Upper lobe of right lung (tissue), 1 donor: ENCODE data around the gene SPATA16. TPM values are rescaled to one million over a fixed set of nuclear protein-coding genes. Genes with fewer than 3 reads are reported as not detected.

ENCODE experiments used
- ATAC-seq: fragments of 200-7000 bp; cut with Tn5 transposase; one replicate; pipeline ENCODE4 v1.9.1; 2020; ENCODE audit warnings: mild to moderate bottlenecking, moderate library complexity
- DNase-seq: peaks from one replicate; pipeline ENCODE4 v3.0.0-alpha.2; 2020
- H3K27ac ChIP-seq: fragments of 200-600 bp; one replicate; pipeline ENCODE4 v1.8.0; 2022
- H3K27me3 ChIP-seq: fragments of 200-600 bp; one replicate; pipeline ENCODE4 v1.8.0; 2022; ENCODE audit warnings: mild to moderate bottlenecking
- H3K36me3 ChIP-seq: fragments of 200-600 bp; one replicate; pipeline ENCODE4 v1.8.0; 2022
- H3K4me1 ChIP-seq: fragments of 200-600 bp; one replicate; pipeline ENCODE4 v1.8.0; 2022
- H3K4me3 ChIP-seq: fragments of 200-600 bp; one replicate; pipeline ENCODE4 v1.8.0; 2022; ENCODE audit warnings: mild to moderate bottlenecking
- H3K9me3 ChIP-seq: fragments of 200-600 bp; one replicate; pipeline ENCODE4 v1.8.0; 2022
- CTCF ChIP-seq: fragments of 200-600 bp; IDR thresholded peaks from one replicate; pipeline ENCODE4 v1.8.0; 2022; ENCODE audit warnings: antibody characterized with exemption
- intact Hi-C: fragments of 100-400 bp; cut with DNase I; formaldehyde crosslinking; loops from one replicate; pipeline ENCODE4 v1.11.0; 2022
- total RNA-seq: library from RNA; stranded (reverse); fragmentation: NEBNext Ultra II Directional; extraction: Animal tissue kit (Norgen Biotek cat#: 25700); gene quantifications from one replicate; pipeline ENCODE4 v1.2.1, GENCODE V29; 2021
- donor health status: DM: no; HTN: yes; CAD: no; lungs with severe emphysema.

Gene SPATA16
- total RNA-seq, 1 donor from 2014 or later, result not detected

GRCh38 chr3:172911142-172911541 lies 229.9 kb downstream of the SPATA16 start:
- Histone ChIP-seq H3K27ac (no peak overlapping the region), H3K27me3 (no peaks in the 10 kb centered on the region), H3K4me1 (no peaks in the 10 kb centered on the region), H3K9me3 (no peaks in the 10 kb centered on the region), H3K36me3 (no peaks in the 10 kb centered on the region), H3K4me3 (no peak overlapping the region)
- no peak for TF ChIP-seq CTCF
- intact Hi-C loops, result no loop called here
- no peak for ATAC-seq
- DNase-seq, result no peak

- no peak for TF ChIP-seq CTCF
- Histone ChIP-seq H3K4me1 (no peaks in the 10 kb centered on the region), H3K27ac (no peak overlapping the region), H3K4me3 (no peak overlapping the region), H3K9me3 (no peaks in the 10 kb centered on the region), H3K36me3 (no peaks in the 10 kb centered on the region), H3K27me3 (no peaks in the 10 kb centered on the region)
- ATAC-seq, result no peak
- intact Hi-C loops, result no loop called here
- DNase-seq, result no peak
These were observed 232.2 kb downstream of the SPATA16 start for GRCh38 chr3:172908771-172909270.

GRCh38 chr3:172905451-172905850 lies 235.6 kb downstream of the SPATA16 start:
- intact Hi-C loops, result no loop called here
- ATAC-seq (no peak), DNase-seq (no peak)
- H3K4me1 ChIP-seq, result no peaks in the 10 kb centered on the region
- H3K27me3 ChIP-seq, result no peaks in the 10 kb centered on the region
- no peak for TF ChIP-seq CTCF
- H3K36me3 ChIP-seq, result no peaks in the 10 kb centered on the region
- no peak overlapping the region for H3K4me3 ChIP-seq
- H3K27ac ChIP-seq, result no peak overlapping the region
- no peaks in the 10 kb centered on the region for H3K9me3 ChIP-seq

GRCh38 chr3:172904711-172905373 lies 236.2 kb downstream of the SPATA16 start:
- Histone ChIP-seq H3K36me3 (no peaks in the 10 kb centered on the region), H3K9me3 (no peaks in the 10 kb centered on the region), H3K27ac (no peak overlapping the region), H3K4me3 (no peak overlapping the region), H3K27me3 (no peaks in the 10 kb centered on the region), H3K4me1 (no peaks in the 10 kb centered on the region)
- DNase-seq (no peak), ATAC-seq (no peak)
- TF ChIP-seq CTCF, result no peak
- intact Hi-C loops, result no loop called here

- no peak for ATAC-seq
- intact Hi-C loops, result no loop called here
- Histone ChIP-seq H3K9me3 (peaks cover 2% of the 10 kb centered on the region), H3K27ac (no peak overlapping the region), H3K4me1 (no peaks in the 10 kb centered on the region), H3K4me3 (no peak overlapping the region), H3K36me3 (no peaks in the 10 kb centered on the region), H3K27me3 (no peaks in the 10 kb centered on the region)
- no peak for DNase-seq
- no peak for TF ChIP-seq CTCF
These were observed 237.3 kb downstream of the SPATA16 start for GRCh38 chr3:172903642-172904320.
